ENCODE measurements around the gene EID2.

GRCh38 chr19:39532233-39533002 is 7.5 kb downstream of the EID2 start, which contains the start of gene EID2B:
- peak in 2 of 3 donors; percentile 47 to 53 for TF ChIP-seq POLR2A (IDR thresholded peaks at IDR 0.05)
- TF ChIP-seq, protein P1, sequence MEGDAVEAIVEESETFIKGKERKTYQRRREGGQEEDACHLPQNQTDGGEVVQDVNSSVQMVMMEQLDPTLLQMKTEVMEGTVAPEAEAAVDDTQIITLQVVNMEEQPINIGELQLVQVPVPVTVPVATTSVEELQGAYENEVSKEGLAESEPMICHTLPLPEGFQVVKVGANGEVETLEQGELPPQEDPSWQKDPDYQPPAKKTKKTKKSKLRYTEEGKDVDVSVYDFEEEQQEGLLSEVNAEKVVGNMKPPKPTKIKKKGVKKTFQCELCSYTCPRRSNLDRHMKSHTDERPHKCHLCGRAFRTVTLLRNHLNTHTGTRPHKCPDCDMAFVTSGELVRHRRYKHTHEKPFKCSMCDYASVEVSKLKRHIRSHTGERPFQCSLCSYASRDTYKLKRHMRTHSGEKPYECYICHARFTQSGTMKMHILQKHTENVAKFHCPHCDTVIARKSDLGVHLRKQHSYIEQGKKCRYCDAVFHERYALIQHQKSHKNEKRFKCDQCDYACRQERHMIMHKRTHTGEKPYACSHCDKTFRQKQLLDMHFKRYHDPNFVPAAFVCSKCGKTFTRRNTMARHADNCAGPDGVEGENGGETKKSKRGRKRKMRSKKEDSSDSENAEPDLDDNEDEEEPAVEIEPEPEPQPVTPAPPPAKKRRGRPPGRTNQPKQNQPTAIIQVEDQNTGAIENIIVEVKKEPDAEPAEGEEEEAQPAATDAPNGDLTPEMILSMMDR (IDR thresholded peaks at IDR 0.05), result peak; percentile 95 to 100 (median 99)

Measured in body of pancreas (tissue), 4 donors.